CD4-positive, alpha-beta T cell treated with Interleukin-10 for 1 hour (primary cell): ENCODE measurements around the gene EFCAB5.
"Not testable (repeated sequence)": the region's sequence is repeated elsewhere in the genome, so short reads cannot be mapped to it uniquely, and the experiment has no call there.

Source experiments
- DNase-seq: peaks from one replicate; pipeline ENCODE4 v3.0.0-alpha.2; 2020

The EFCAB5 gene

GRCh38 chr17:30021708-30022317 is 80.4 kb downstream of the EFCAB5 start:
- peak; percentile 60 for DNase-seq

GRCh38 chr17:30025325-30025724 is 83.9 kb downstream of the EFCAB5 start:
- not testable (repeated sequence) for DNase-seq

- no peak for DNase-seq
These were observed 86.2 kb downstream of the EFCAB5 start for GRCh38 chr17:30027676-30028075.

GRCh38 chr17:30031214-30031869 is 89.9 kb downstream of the EFCAB5 start:
- no peak for DNase-seq

- no peak for DNase-seq
These were observed 93.9 kb downstream of the EFCAB5 start for GRCh38 chr17:30035369-30035768.

GRCh38 chr17:30040719-30041518 is 99.5 kb downstream of the EFCAB5 start:
- not testable (repeated sequence) for DNase-seq

- DNase-seq, result no peak
These were observed 100.1 kb downstream of the EFCAB5 start for GRCh38 chr17:30041551-30041950.

- DNase-seq, result no peak
These were observed 120.9 kb downstream of the EFCAB5 start for GRCh38 chr17:30062372-30062771.

- no peak for DNase-seq
These were observed 123.3 kb downstream of the EFCAB5 start for GRCh38 chr17:30064738-30065137.

GRCh38 chr17:30068465-30068864 is 127.0 kb downstream of the EFCAB5 start:
- no peak for DNase-seq

GRCh38 chr17:30074254-30074653 is 132.8 kb downstream of the EFCAB5 start:
- no peak for DNase-seq

GRCh38 chr17:30074730-30075129 is 133.3 kb downstream of the EFCAB5 start:
- DNase-seq, result no peak

GRCh38 chr17:30082773-30083172 is 141.3 kb downstream of the EFCAB5 start:
- DNase-seq, result no peak

GRCh38 chr17:30084788-30085187 is 143.4 kb downstream of the EFCAB5 start:
- DNase-seq, result no peak

GRCh38 chr17:30086896-30087295 is 145.5 kb downstream of the EFCAB5 start:
- DNase-seq, result no peak

- not testable (repeated sequence) for DNase-seq
These were observed 146.0 kb downstream of the EFCAB5 start for GRCh38 chr17:30087431-30087830.

GRCh38 chr17:30091121-30091670 is 149.8 kb downstream of the EFCAB5 start:
- DNase-seq, result no peak

GRCh38 chr17:30091771-30092170 is 150.3 kb downstream of the EFCAB5 start:
- DNase-seq, result no peak

GRCh38 chr17:30092886-30093285 is 151.5 kb downstream of the EFCAB5 start:
- DNase-seq, result no peak

- peak; percentile 74 for DNase-seq
These were observed 152.2 kb downstream of the EFCAB5 start for GRCh38 chr17:30093463-30094147.

GRCh38 chr17:30095507-30096244 is 154.2 kb downstream of the EFCAB5 start:
- DNase-seq, result peak; percentile 19

GRCh38 chr17:30101686-30102390 is 160.4 kb downstream of the EFCAB5 start:
- no peak for DNase-seq
